ENCODE measurements around the gene RAB3IL1. TPM values are rescaled to one million over a fixed set of nuclear protein-coding genes. Genes with fewer than 3 reads are reported as not detected.

Gene RAB3IL1
- polyA plus RNA-seq, 3 donors, result 0.13 TPM; not detected in 2

DNA sequence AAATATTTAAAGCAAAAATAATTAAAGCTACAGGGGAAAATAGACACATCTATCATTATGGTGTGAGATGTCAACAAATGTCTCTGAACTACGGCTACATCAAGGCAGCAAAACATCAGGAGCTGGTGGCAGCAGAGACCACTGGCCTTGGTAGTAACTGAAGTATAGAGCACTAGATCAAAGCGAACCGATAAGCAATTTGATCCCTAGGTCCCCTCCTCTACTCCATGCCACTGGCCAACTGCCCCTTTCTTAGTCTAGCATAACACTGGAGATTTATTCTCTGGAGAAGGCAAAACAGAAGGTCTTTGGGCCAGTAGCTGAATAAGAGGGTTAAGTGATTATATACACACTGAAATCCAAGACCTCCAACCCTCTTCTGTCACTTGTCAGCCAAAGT, 13.6 kb upstream of the RAB3IL1 start:
- Histone ChIP-seq H3K4me2 (replicated peaks; ENCODE audit: extremely low read depth, low read length, poor library complexity, severe bottlenecking) (no peak overlapping the region), H3K4me3 (replicated peaks in 1 of 3; ENCODE audit: low read depth in 2 of 3, low read length in 3 of 3) (no peak overlapping the region), H3K79me2 (ENCODE audit: insufficient read depth, low read length) (no peaks in the 10 kb centered on the region), H2AFZ (ENCODE audit: insufficient read depth, low read depth, low read length, poor library complexity, severe bottlenecking) (no peak overlapping the region), H3K9ac (ENCODE audit: insufficient read depth, low read length, poor library complexity, severe bottlenecking) (no peak overlapping the region), H3K4me1 (ENCODE audit: control insufficient read depth in 1 of 2, insufficient read depth in 2 of 2, low read length in 2 of 2) (no peaks in the 10 kb centered on the region), H3K27me3 (ENCODE audit: control insufficient read depth in 2 of 2, insufficient read depth in 2 of 2, low read length in 2 of 2) (peaks cover 0 to 2% of the 10 kb centered on the region in 2 donors), H3K9me3 (replicated peaks in 1 of 2; ENCODE audit: control insufficient read depth in 1 of 2, insufficient read depth in 1 of 2, low read length in 2 of 2) (peaks cover 0 to 4% of the 10 kb centered on the region in 2 donors), H4K20me1 (ENCODE audit: insufficient read depth, low read length) (no peaks in the 10 kb centered on the region), H3K27ac (ENCODE audit: low read depth in 1 of 2, low read length in 2 of 2) (no peak overlapping the region), H3K36me3 (replicated peaks in 1 of 2; ENCODE audit: control insufficient read depth in 1 of 2, insufficient read depth in 2 of 2, low read length in 2 of 2) (no peaks in the 10 kb centered on the region)
- WGBS (ENCODE audit: insufficient coverage), result 100% methylated on average over 1 of the region's 3 CpGs
- DNase-seq, result no peak
- peaks cover 9 to 22% (median 16%) of the 10 kb centered on the region in 3 donors for H3K27me3 Mint-ChIP-seq (ENCODE audit: low read depth in 3 of 3)
- no peaks in the 10 kb centered on the region for H3K36me3 Mint-ChIP-seq
- intact Hi-C loops (cut with micrococcal nuclease), result no loop called here
- H3K27ac Mint-ChIP-seq, result no peak overlapping the region
- H3K9me3 Mint-ChIP-seq, result peaks cover 3 to 13% (median 4%) of the 10 kb centered on the region in 7 donors
- no peaks in the 10 kb centered on the region for H3K4me1 Mint-ChIP-seq
- TF ChIP-seq, protein P1, sequence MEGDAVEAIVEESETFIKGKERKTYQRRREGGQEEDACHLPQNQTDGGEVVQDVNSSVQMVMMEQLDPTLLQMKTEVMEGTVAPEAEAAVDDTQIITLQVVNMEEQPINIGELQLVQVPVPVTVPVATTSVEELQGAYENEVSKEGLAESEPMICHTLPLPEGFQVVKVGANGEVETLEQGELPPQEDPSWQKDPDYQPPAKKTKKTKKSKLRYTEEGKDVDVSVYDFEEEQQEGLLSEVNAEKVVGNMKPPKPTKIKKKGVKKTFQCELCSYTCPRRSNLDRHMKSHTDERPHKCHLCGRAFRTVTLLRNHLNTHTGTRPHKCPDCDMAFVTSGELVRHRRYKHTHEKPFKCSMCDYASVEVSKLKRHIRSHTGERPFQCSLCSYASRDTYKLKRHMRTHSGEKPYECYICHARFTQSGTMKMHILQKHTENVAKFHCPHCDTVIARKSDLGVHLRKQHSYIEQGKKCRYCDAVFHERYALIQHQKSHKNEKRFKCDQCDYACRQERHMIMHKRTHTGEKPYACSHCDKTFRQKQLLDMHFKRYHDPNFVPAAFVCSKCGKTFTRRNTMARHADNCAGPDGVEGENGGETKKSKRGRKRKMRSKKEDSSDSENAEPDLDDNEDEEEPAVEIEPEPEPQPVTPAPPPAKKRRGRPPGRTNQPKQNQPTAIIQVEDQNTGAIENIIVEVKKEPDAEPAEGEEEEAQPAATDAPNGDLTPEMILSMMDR (IDR thresholded peaks at IDR 0.05), result no peak
- H3K4me3 Mint-ChIP-seq, result no peak overlapping the region

DNA sequence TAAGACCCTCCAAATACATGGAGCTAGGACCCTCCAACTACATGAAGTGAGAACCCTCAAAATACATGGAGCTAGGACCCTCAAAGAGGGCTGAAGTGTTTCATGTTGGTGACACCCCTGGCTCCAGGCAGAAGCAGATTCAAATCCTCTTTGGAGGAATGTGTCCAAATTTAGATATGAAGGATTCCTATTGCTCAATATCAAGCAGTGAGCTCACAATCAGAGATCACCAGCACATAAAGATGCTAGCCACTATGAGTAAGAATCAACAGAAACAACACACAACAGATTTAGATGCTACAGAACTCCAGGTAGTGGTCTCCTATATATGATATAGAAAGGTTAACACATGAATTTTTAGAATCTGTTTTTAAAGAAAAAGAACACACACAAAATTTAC, 11.2 kb upstream of the RAB3IL1 start:
- Histone ChIP-seq H3K79me2 (ENCODE audit: insufficient read depth, low read length) (no peaks in the 10 kb centered on the region), H3K4me1 (ENCODE audit: control insufficient read depth in 1 of 2, insufficient read depth in 2 of 2, low read length in 2 of 2) (peaks cover 2 to 5% of the 10 kb centered on the region in 2 donors), H3K9ac (ENCODE audit: insufficient read depth, low read length, poor library complexity, severe bottlenecking) (no peak overlapping the region), H3K27me3 (ENCODE audit: control insufficient read depth in 2 of 2, insufficient read depth in 2 of 2, low read length in 2 of 2) (no peaks in the 10 kb centered on the region), H3K4me3 (replicated peaks in 1 of 3; ENCODE audit: low read depth in 2 of 3, low read length in 3 of 3) (no peak overlapping the region), H3K4me2 (replicated peaks; ENCODE audit: extremely low read depth, low read length, poor library complexity, severe bottlenecking) (no peak overlapping the region), H2AFZ (ENCODE audit: insufficient read depth, low read depth, low read length, poor library complexity, severe bottlenecking) (no peak overlapping the region), H4K20me1 (ENCODE audit: insufficient read depth, low read length) (no peaks in the 10 kb centered on the region), H3K36me3 (replicated peaks in 1 of 2; ENCODE audit: control insufficient read depth in 1 of 2, insufficient read depth in 2 of 2, low read length in 2 of 2) (no peaks in the 10 kb centered on the region), H3K27ac (ENCODE audit: low read depth in 1 of 2, low read length in 2 of 2) (no peak overlapping the region), H3K9me3 (replicated peaks in 1 of 2; ENCODE audit: control insufficient read depth in 1 of 2, insufficient read depth in 1 of 2, low read length in 2 of 2) (peaks cover 0 to 4% of the 10 kb centered on the region in 2 donors)
- Mint-ChIP-seq H3K4me1 (no peaks in the 10 kb centered on the region), H3K27ac (no peak overlapping the region), H3K27me3 (ENCODE audit: low read depth in 3 of 3) (peaks cover 10 to 19% (median 11%) of the 10 kb centered on the region in 3 donors), H3K9me3 (peaks cover 0 to 6% (median 3%) of the 10 kb centered on the region in 7 donors), H3K4me3 (no peak overlapping the region), H3K36me3 (no peaks in the 10 kb centered on the region)
- intact Hi-C loops (cut with micrococcal nuclease), result no loop called here
- DNase-seq, result no peak
- TF ChIP-seq, protein P1 (IDR thresholded peaks at IDR 0.05), result no peak
